ENCODE measurements around the gene MBD5.
A peak's percentile ranks its signal among the peaks of the same experiment; 100 is the strongest.

Gene MBD5

DNA sequence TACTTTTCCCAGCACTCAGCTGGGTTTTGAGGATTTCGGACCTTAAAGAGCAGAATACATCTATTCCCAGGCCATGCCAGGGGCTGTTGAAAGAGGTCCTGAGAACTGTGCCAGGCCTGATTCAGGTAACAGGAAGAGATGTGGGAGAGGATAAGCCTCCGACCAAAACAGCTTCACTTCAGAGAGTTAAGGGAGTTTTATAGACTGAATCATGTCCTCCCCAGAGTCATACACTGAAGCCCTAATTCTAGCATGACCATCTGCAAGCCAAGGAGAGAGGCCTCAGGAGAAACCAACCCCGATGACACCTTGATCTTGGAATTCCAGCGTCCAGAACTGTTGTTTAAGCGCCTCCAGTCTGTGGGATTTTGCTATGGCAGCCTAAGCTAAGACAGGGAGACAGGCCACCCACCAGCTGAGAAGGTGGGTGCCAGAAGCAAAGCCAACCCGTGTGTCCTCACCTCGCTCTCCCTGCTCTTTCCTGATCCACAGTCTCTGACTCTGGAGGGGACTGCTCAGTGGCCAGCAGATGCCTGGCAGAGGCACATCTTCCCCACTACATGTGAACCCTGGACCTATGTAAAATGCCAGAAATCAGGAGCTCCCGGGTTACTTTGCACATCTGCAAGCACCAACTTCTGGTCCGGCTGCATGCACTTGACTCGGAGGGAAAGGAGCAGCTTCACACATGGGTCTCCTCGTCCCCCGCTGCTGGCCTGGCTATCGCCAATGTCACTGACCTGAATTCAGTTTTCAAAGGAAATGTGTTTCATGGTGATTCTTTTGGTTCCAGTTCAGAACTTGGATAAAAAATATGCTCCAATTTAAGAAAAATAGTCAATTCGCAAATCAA is 506.8 kb downstream of the MBD5 start:
- no peaks in the 10 kb centered on the region for H3K27me3 ChIP-seq (ENCODE audit: insufficient read depth, low read length, poor library complexity)
- H3K79me2 ChIP-seq (ENCODE audit: insufficient read depth, low read length) = no peaks in the 10 kb centered on the region
- H3K4me3 ChIP-seq (ENCODE audit: low read depth in 1 of 2, low read length in 2 of 2) = no peak overlapping the region
- no peak for TF ChIP-seq EZH2 (IDR thresholded peaks at IDR 0.05; ENCODE audit: borderline replicate concordance, low read depth, low read length, severe bottlenecking)
- no peak for TF ChIP-seq CTCF (IDR thresholded peaks at IDR 0.05; ENCODE audit: borderline replicate concordance, extremely low read depth, low read length, poor library complexity, severe bottlenecking)
- H3K9ac ChIP-seq (ENCODE audit: low read depth, low read length) = no peak overlapping the region
- no peak overlapping the region for H2AFZ ChIP-seq (ENCODE audit: low read depth, low read length)
- H3K4me2 ChIP-seq (ENCODE audit: insufficient read depth, low read length) = 0 out of 2 replicates have a peak overlapping the region, but pooled peaks have one; percentile 14
- H3K4me1 ChIP-seq (ENCODE audit: insufficient read depth, low read length) = peaks cover 32% of the 10 kb centered on the region
- H4K20me1 ChIP-seq (ENCODE audit: insufficient read depth, low read length) = no peaks in the 10 kb centered on the region
- DNase-seq (no peak), ATAC-seq (ENCODE audit: insufficient read depth, low read depth) (no peak)
- H3K27ac ChIP-seq (ENCODE audit: low read length) = 0 out of 2 replicates have a peak overlapping the region, but pooled peaks have one; percentile 8
- H3K36me3 ChIP-seq (ENCODE audit: insufficient read depth, low read length) = no peaks in the 10 kb centered on the region
- no peaks in the 10 kb centered on the region for H3K9me3 ChIP-seq (ENCODE audit: insufficient read depth, low read length, severe bottlenecking)

GRCh38 chr2:148528356-148529064 is 507.6 kb downstream of the MBD5 start:
- ATAC-seq (ENCODE audit: insufficient read depth, low read depth) (peak; percentile 52), DNase-seq (peak; percentile 33)
- TF ChIP-seq EZH2 (IDR thresholded peaks at IDR 0.05; ENCODE audit: borderline replicate concordance, low read depth, low read length, severe bottlenecking) = no peak
- no peak for TF ChIP-seq CTCF (IDR thresholded peaks at IDR 0.05; ENCODE audit: borderline replicate concordance, extremely low read depth, low read length, poor library complexity, severe bottlenecking)
- peak overlapping the region; percentile 40; the same call in 1 of the 2 replicates for H3K27ac ChIP-seq (ENCODE audit: low read length)
- peaks cover 31% of the 10 kb centered on the region for H3K4me1 ChIP-seq (ENCODE audit: insufficient read depth, low read length)
- H3K9me3 ChIP-seq (ENCODE audit: insufficient read depth, low read length, severe bottlenecking) = no peaks in the 10 kb centered on the region
- no peaks in the 10 kb centered on the region for H3K36me3 ChIP-seq (ENCODE audit: insufficient read depth, low read length)
- no peak overlapping the region for H3K4me3 ChIP-seq (ENCODE audit: low read depth in 1 of 2, low read length in 2 of 2)
- H3K9ac ChIP-seq (ENCODE audit: low read depth, low read length) = no peak overlapping the region
- no peak overlapping the region for H3K4me2 ChIP-seq (ENCODE audit: insufficient read depth, low read length)
- H3K27me3 ChIP-seq (ENCODE audit: insufficient read depth, low read length, poor library complexity) = no peaks in the 10 kb centered on the region
- H4K20me1 ChIP-seq (ENCODE audit: insufficient read depth, low read length) = no peaks in the 10 kb centered on the region
- H2AFZ ChIP-seq (ENCODE audit: low read depth, low read length) = 0 out of 2 replicates have a peak overlapping the region, but pooled peaks have one; percentile 25
- H3K79me2 ChIP-seq (ENCODE audit: insufficient read depth, low read length) = no peaks in the 10 kb centered on the region

- no peak for ATAC-seq (ENCODE audit: insufficient read depth, low read depth)
- Histone ChIP-seq H3K4me1 (ENCODE audit: insufficient read depth, low read length) (peaks cover 19% of the 10 kb centered on the region), H3K79me2 (ENCODE audit: insufficient read depth, low read length) (no peaks in the 10 kb centered on the region), H2AFZ (ENCODE audit: low read depth, low read length) (no peak overlapping the region), H3K4me2 (ENCODE audit: insufficient read depth, low read length) (no peak overlapping the region), H3K9me3 (ENCODE audit: insufficient read depth, low read length, severe bottlenecking) (no peaks in the 10 kb centered on the region), H3K9ac (ENCODE audit: low read depth, low read length) (no peak overlapping the region), H4K20me1 (ENCODE audit: insufficient read depth, low read length) (no peaks in the 10 kb centered on the region), H3K27me3 (ENCODE audit: insufficient read depth, low read length, poor library complexity) (no peaks in the 10 kb centered on the region), H3K27ac (ENCODE audit: low read length) (no peak overlapping the region), H3K4me3 (ENCODE audit: low read depth in 1 of 2, low read length in 2 of 2) (no peak overlapping the region), H3K36me3 (ENCODE audit: insufficient read depth, low read length) (no peaks in the 10 kb centered on the region)
- DNase-seq = no peak
- TF ChIP-seq EZH2 (IDR thresholded peaks at IDR 0.05; ENCODE audit: borderline replicate concordance, low read depth, low read length, severe bottlenecking) (no peak), CTCF (IDR thresholded peaks at IDR 0.05; ENCODE audit: borderline replicate concordance, extremely low read depth, low read length, poor library complexity, severe bottlenecking) (no peak)
Observed at GRCh38 chr2:148529745-148530144, 508.9 kb downstream of the MBD5 start.
